C4-2B (cell line): ENCODE measurements around the gene TUBA8.

Experiments used
- CTCF ChIP-seq: fragments of 450-650 bp; conservative IDR thresholded peaks from 2 replicates; pipeline ENCODE4 v1.5.1; 2017; ENCODE audit warnings: mild to moderate bottlenecking
- ZFX ChIP-seq: fragments of 450-650 bp; IDR thresholded peaks from 2 replicates; pipeline ENCODE4 v1.6.1; 2017

- TF ChIP-seq CTCF (no peak), ZFX (no peak)
Measured at GRCh38 chr22:18090286-18090685, 20.3 kb upstream of the TUBA8 start.
